MCF 10A (cell line): ENCODE measurements around the gene COL9A1. TPM values are rescaled to one million over a fixed set of nuclear protein-coding genes. Genes with fewer than 3 reads are reported as not detected.

Experiments used
- BruUV-seq: library from RNA; stranded (reverse); fragments of 400-500 nt; replicated peaks from 2 replicates; lab custom pipeline; 2021; lab: Mats Ljungman, UMichigan
- CTCF ChIA-PET: fragments of 300-600 bp; sonication (Branson Sonifier 250); formaldehyde crosslinking; extraction: SDS; loops from one replicate; lab custom pipeline; 2021; ENCODE audit warnings: antibody characterized with exemption, inconsistent platforms; lab: Yijun Ruan, JAX
- POLR2A ChIA-PET: fragments of 300-600, 350-650 bp; sonication (Branson Sonifier 250); formaldehyde crosslinking; extraction: SDS; loops from one replicate; lab custom pipeline; 2020; ENCODE audit warnings: antibody characterized with exemption, inconsistent platforms; lab: Yijun Ruan, JAX
- DNase-seq: peaks from one replicate; pipeline ENCODE4 v3.0.0-alpha.2; 2018; ENCODE audit not compliant: unreplicated experiment
- H3K27ac Mint-ChIP-seq: one replicate; pipeline ENCODE4 v1.8.0; 2022; ENCODE audit warnings: mild to moderate bottlenecking, low read depth, mixed read lengths; ENCODE audit not compliant: unreplicated experiment
- H3K27me3 Mint-ChIP-seq: one replicate; pipeline ENCODE4 v1.8.0; 2022; ENCODE audit warnings: mixed read lengths; ENCODE audit not compliant: insufficient read depth, unreplicated experiment
- H3K36me3 Mint-ChIP-seq: one replicate; pipeline ENCODE4 v1.8.0; 2022; ENCODE audit warnings: mild to moderate bottlenecking, moderate library complexity, mixed read lengths; ENCODE audit not compliant: insufficient read depth, unreplicated experiment
- H3K4me1 Mint-ChIP-seq: one replicate; pipeline ENCODE4 v1.8.0; 2022; ENCODE audit warnings: mixed read lengths; ENCODE audit not compliant: insufficient read depth, unreplicated experiment
- H3K4me3 Mint-ChIP-seq: one replicate; pipeline ENCODE4 v1.8.0; 2022; ENCODE audit warnings: mild to moderate bottlenecking, moderate library complexity, mixed read lengths; ENCODE audit not compliant: unreplicated experiment
- H3K9me3 Mint-ChIP-seq: one replicate; pipeline ENCODE4 v1.8.0; 2022; ENCODE audit warnings: mixed read lengths; ENCODE audit not compliant: unreplicated experiment
- intact Hi-C: fragments of 100-400 bp; cut with micrococcal nuclease; formaldehyde crosslinking; loops from 2 replicates; pipeline ENCODE4 v1.14.1; 2022
- total RNA-seq: library from RNA; stranded (reverse); gene quantifications from 2 replicates; pipeline ENCODE4 v1.2.3, GENCODE V29; 2022
- TF ChIP-seq, protein P1 (sequence below): fragments of 200-600 bp; IDR thresholded peaks from one replicate; pipeline ENCODE4 v1.8.0; 2022; ENCODE audit warnings: antibody characterized with exemption, mild to moderate bottlenecking; ENCODE audit not compliant: unreplicated experiment

The COL9A1 gene
- total RNA-seq, 1 experiment from 2014 or later = not detected

DNA sequence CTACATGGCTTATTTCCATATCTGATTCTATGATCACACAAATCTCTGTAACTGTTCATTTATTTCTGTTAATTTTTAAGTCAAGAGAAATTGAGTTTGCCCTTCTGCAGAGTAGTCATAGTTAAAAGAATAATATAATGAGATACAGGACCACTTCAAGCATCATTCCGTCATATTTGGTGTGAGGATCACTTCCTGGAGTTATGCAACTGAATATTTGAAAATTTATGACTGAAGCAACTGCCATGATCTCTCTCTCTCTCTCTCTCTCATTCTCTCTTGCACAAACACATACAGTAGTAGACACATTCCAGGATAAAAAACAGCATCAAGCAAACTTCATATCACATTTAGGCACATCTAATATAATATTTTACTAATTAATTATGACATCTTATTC is 116.4 kb downstream of the COL9A1 start:
- H3K36me3 Mint-ChIP-seq = no peaks in the 10 kb centered on the region
- DNase-seq = no peak
- ChIA-PET CTCF (no interaction called here), POLR2A (no interaction called here)
- peaks cover 40% of the 10 kb centered on the region for H3K27me3 Mint-ChIP-seq
- intact Hi-C loops = no loop called here
- H3K27ac Mint-ChIP-seq = no peak overlapping the region
- no peaks in the 10 kb centered on the region for H3K4me1 Mint-ChIP-seq
- TF ChIP-seq, protein P1, sequence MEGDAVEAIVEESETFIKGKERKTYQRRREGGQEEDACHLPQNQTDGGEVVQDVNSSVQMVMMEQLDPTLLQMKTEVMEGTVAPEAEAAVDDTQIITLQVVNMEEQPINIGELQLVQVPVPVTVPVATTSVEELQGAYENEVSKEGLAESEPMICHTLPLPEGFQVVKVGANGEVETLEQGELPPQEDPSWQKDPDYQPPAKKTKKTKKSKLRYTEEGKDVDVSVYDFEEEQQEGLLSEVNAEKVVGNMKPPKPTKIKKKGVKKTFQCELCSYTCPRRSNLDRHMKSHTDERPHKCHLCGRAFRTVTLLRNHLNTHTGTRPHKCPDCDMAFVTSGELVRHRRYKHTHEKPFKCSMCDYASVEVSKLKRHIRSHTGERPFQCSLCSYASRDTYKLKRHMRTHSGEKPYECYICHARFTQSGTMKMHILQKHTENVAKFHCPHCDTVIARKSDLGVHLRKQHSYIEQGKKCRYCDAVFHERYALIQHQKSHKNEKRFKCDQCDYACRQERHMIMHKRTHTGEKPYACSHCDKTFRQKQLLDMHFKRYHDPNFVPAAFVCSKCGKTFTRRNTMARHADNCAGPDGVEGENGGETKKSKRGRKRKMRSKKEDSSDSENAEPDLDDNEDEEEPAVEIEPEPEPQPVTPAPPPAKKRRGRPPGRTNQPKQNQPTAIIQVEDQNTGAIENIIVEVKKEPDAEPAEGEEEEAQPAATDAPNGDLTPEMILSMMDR = no peak
- H3K4me3 Mint-ChIP-seq = no peak overlapping the region
- BruUV-seq = no TSS peak
- no peaks in the 10 kb centered on the region for H3K9me3 Mint-ChIP-seq

DNA sequence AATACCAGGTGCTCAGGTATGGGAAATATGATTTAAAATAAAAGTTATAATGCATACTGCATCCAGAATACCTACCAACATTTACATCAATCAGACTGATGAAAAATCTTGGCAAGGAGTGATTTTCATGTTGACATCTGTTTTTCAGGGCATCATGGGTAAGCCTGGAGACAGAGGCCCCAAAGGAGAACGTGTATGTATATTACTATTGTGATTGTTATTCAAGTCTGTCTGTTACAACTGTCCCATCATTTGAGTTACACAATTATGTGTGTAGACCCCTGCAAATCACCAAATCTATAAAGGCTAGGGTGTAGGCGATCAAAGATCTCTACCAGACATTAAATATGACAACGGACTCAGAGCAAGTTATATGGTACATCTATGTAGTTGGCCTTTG is 118.2 kb downstream of the COL9A1 start:
- POLR2A ChIA-PET = no interaction called here
- intact Hi-C loops = no loop called here
- no peak for DNase-seq
- TF ChIP-seq, protein P1 = no peak
- Mint-ChIP-seq H3K27me3 (peaks cover 24% of the 10 kb centered on the region), H3K4me3 (no peak overlapping the region), H3K27ac (no peak overlapping the region), H3K36me3 (no peaks in the 10 kb centered on the region), H3K4me1 (no peaks in the 10 kb centered on the region), H3K9me3 (no peaks in the 10 kb centered on the region)
- BruUV-seq = no TSS peak
- CTCF ChIA-PET = no interaction called here

DNA sequence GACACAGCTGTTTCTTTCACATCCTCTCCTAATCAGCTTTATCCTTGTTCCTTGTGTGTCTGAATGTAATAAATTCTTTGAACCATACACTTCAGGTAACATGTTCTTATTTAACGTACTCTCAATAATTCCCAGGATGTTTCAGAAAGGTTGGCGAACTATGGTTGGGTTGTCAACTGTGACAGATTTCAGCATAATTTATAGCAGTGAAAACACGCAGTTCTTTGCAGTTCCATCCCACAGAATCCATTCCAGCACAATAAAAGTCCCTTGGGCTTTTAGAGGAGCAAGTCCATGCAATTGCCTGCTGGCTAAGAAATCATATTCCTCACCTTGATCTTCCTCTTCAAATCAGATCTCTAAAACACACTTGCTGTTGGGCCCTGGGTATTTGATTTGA is 119.3 kb downstream of the COL9A1 start:
- no peaks in the 10 kb centered on the region for H3K36me3 Mint-ChIP-seq
- TF ChIP-seq, protein P1 = no peak
- no TSS peak for BruUV-seq
- CTCF ChIA-PET = no interaction called here
- H3K9me3 Mint-ChIP-seq = no peaks in the 10 kb centered on the region
- DNase-seq = no peak
- peaks cover 17% of the 10 kb centered on the region for H3K27me3 Mint-ChIP-seq
- no peaks in the 10 kb centered on the region for H3K4me1 Mint-ChIP-seq
- H3K27ac Mint-ChIP-seq = no peak overlapping the region
- POLR2A ChIA-PET = no interaction called here
- H3K4me3 Mint-ChIP-seq = no peak overlapping the region
- intact Hi-C loops = no loop called here

DNA sequence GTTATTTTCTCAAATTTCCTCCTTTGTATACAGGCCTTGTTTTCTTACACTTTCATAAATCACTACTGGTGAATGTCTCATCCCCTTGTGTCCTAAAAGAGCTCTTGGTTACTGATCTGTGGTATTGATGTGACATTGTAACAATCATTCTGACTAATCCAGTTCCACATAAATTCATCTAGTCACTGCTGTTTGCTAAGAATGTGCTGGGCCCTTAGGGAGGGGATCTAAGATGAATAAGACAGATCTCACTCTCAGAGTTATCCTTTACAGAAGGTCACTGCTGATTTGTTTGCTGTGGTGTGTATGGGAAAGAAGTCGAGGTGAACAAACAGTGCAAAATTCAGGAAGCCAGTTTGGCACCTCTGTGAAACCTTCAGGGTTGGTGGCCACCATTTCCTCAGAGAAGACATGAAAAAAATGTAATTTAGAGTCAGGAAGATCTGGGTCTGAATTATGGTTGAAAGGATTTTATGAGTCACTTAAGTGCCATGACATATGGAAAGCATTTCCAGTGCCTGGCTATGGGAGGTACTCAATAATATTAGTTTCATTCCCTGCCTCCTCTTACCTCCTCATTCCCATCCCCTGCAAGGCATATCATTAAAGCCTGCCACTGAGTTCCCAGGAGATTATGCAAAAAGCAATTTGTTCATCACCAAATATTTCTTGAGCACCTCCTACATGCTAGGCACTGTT is 121.8 kb downstream of the COL9A1 start:
- POLR2A ChIA-PET = no interaction called here
- no peaks in the 10 kb centered on the region for H3K36me3 Mint-ChIP-seq
- no peak overlapping the region for H3K4me3 Mint-ChIP-seq
- no peak for DNase-seq
- no peak overlapping the region for H3K27ac Mint-ChIP-seq
- TF ChIP-seq, protein P1 = no peak
- peaks cover 17% of the 10 kb centered on the region for H3K27me3 Mint-ChIP-seq
- H3K9me3 Mint-ChIP-seq = no peaks in the 10 kb centered on the region
- CTCF ChIA-PET = no interaction called here
- intact Hi-C loops = no loop called here
- no TSS peak for BruUV-seq
- H3K4me1 Mint-ChIP-seq = no peaks in the 10 kb centered on the region
